Vagina (tissue), 2 donors: ENCODE data around the gene TMSB10.

Experiments
- POLR2A ChIP-seq, 2 donors: fragments of 450-650 bp; IDR thresholded peaks; one replicate each; pipeline ENCODE4 v1.6.1; 2017; ENCODE audit warnings: antibody characterized with exemption in 2 of 2, mild to moderate bottlenecking in 2 of 2, moderate library complexity in 2 of 2
- POLR2AphosphoS5 ChIP-seq, 2 donors: sonication (generic); formaldehyde crosslinking; IDR thresholded peaks; one replicate each; pipeline ENCODE4 v1.9.0; 2017; ENCODE audit warnings: antibody characterized with exemption in 2 of 2, mild to moderate bottlenecking in 2 of 2, low read depth in 1 of 2; ENCODE audit not compliant: insufficient read depth in 1 of 2
- TF ChIP-seq, protein P1 (sequence below), 3 experiments: fragments of 450-650 bp in 2 of 3; fragments of 200-600 bp in 1 of 3; sonication (generic) in 1 of 3; IDR thresholded peaks; one replicate each; pipeline ENCODE4 v1.5.1; 2017 to 2019; ENCODE audit warnings: antibody characterized with exemption in 3 of 3, mild to moderate bottlenecking in 2 of 3, moderate library complexity in 2 of 3

DNA sequence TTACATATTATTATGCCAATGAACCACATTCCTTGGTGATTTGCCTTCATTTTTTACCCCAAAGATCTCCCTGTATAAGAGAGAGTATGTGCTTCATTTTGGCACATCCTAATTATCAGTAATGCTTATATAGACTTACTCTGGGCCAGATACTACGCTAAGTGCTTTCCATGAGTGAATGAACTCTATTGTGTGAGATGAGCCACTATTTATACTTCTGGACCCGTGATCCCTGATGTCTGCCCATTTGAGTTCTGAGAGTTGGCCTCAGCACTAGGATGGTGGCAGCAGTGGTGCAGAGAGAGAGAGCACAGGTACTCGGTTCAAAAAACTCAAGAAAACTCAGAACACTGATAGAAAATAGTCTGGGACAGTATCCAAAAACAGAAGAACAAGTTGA lies 48.1 kb downstream of the TMSB10 start:
- TF ChIP-seq, protein P1, sequence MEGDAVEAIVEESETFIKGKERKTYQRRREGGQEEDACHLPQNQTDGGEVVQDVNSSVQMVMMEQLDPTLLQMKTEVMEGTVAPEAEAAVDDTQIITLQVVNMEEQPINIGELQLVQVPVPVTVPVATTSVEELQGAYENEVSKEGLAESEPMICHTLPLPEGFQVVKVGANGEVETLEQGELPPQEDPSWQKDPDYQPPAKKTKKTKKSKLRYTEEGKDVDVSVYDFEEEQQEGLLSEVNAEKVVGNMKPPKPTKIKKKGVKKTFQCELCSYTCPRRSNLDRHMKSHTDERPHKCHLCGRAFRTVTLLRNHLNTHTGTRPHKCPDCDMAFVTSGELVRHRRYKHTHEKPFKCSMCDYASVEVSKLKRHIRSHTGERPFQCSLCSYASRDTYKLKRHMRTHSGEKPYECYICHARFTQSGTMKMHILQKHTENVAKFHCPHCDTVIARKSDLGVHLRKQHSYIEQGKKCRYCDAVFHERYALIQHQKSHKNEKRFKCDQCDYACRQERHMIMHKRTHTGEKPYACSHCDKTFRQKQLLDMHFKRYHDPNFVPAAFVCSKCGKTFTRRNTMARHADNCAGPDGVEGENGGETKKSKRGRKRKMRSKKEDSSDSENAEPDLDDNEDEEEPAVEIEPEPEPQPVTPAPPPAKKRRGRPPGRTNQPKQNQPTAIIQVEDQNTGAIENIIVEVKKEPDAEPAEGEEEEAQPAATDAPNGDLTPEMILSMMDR (IDR thresholded peaks at IDR 0.05), result no peak
- no peak for TF ChIP-seq POLR2AphosphoS5 (IDR thresholded peaks at IDR 0.05; ENCODE audit: insufficient read depth in 1 of 2, low read depth in 1 of 2)
- no peak for TF ChIP-seq POLR2A (IDR thresholded peaks at IDR 0.05)
